Measurements from ENCODE around the gene CYB5R3.

The CYB5R3 gene

GRCh38 chr22:42646569-42647525, 2.3 kb downstream of the CYB5R3 start:
- H3K9me3 ChIP-seq: no peaks in the 10 kb centered on the region
- TF ChIP-seq CTCF (IDR thresholded peaks at IDR 0.05; ENCODE audit: low read depth, low read length): no peak
- no peaks in the 10 kb centered on the region for H3K27me3 ChIP-seq
- H3K4me1 ChIP-seq: peaks cover 14% of the 10 kb centered on the region
- peaks cover 3% of the 10 kb centered on the region; the same call in 1 of the 2 replicates for H3K36me3 ChIP-seq
- DNase-seq: peak; percentile 80
- no peak overlapping the region for H3K4me3 ChIP-seq (ENCODE audit: low read depth, low read length)

- no peak for TF ChIP-seq CTCF (IDR thresholded peaks at IDR 0.05; ENCODE audit: low read depth, low read length)
Measured at GRCh38 chr22:42645938-42646568, 3.1 kb downstream of the CYB5R3 start.

GRCh38 chr22:42645341-42645937, 3.8 kb downstream of the CYB5R3 start:
- no peak for DNase-seq
- Histone ChIP-seq H3K4me3 (ENCODE audit: low read depth, low read length) (no peak overlapping the region), H3K9me3 (no peaks in the 10 kb centered on the region), H3K36me3 (peaks cover 3% of the 10 kb centered on the region; the same call in 1 of the 2 replicates), H3K27me3 (no peaks in the 10 kb centered on the region), H3K4me1 (peaks cover 14% of the 10 kb centered on the region)
- no peak for TF ChIP-seq CTCF (IDR thresholded peaks at IDR 0.05; ENCODE audit: low read depth, low read length)

More at GRCh38 chr22:42645938-42646568, 3.1 kb downstream of the CYB5R3 start:
- Histone ChIP-seq H3K27me3 (no peaks in the 10 kb centered on the region), H3K4me1 (peaks cover 14% of the 10 kb centered on the region), H3K4me3 (ENCODE audit: low read depth, low read length) (no peak overlapping the region), H3K9me3 (no peaks in the 10 kb centered on the region), H3K36me3 (peaks cover 3% of the 10 kb centered on the region; the same call in 1 of the 2 replicates)
- no peak for DNase-seq

GRCh38 chr22:42644422-42645340, 4.5 kb downstream of the CYB5R3 start:
- no peaks in the 10 kb centered on the region for H3K9me3 ChIP-seq
- DNase-seq: no peak
- H3K4me3 ChIP-seq (ENCODE audit: low read depth, low read length): no peak overlapping the region
- peaks cover 3% of the 10 kb centered on the region; the same call in 1 of the 2 replicates for H3K36me3 ChIP-seq
- peaks cover 14% of the 10 kb centered on the region for H3K4me1 ChIP-seq
- no peak for TF ChIP-seq CTCF (IDR thresholded peaks at IDR 0.05; ENCODE audit: low read depth, low read length)
- no peaks in the 10 kb centered on the region for H3K27me3 ChIP-seq

- H3K4me1 ChIP-seq: peaks cover 14% of the 10 kb centered on the region
- no peaks in the 10 kb centered on the region for H3K9me3 ChIP-seq
- H3K4me3 ChIP-seq (ENCODE audit: low read depth, low read length): no peak overlapping the region
- TF ChIP-seq CTCF (IDR thresholded peaks at IDR 0.05; ENCODE audit: low read depth, low read length): no peak
- H3K27me3 ChIP-seq: no peaks in the 10 kb centered on the region
- DNase-seq: no peak
- H3K36me3 ChIP-seq: peaks cover 2% of the 10 kb centered on the region; the same call in 1 of the 2 replicates
Measured at GRCh38 chr22:42643634-42644421, 5.4 kb downstream of the CYB5R3 start.

Measured in BE2C (cell line).